Skeletal muscle tissue (tissue), 4 donors: ENCODE data around the gene TRMU. TPM values are rescaled to one million over a fixed set of nuclear protein-coding genes. Genes with fewer than 3 reads are reported as not detected.
"Not testable (repeated sequence)": the region's sequence is repeated elsewhere in the genome, so short reads cannot be mapped to it uniquely, and the experiment has no call there.

Experiments used
- H3K27ac ChIP-seq: one replicate; pipeline ENCODE4 v1.7.0; 2013; ENCODE audit warnings: mild to moderate bottlenecking, low read depth, low read length, inconsistent platforms
- H3K27me3 ChIP-seq, 3 donors: one replicate each; pipeline ENCODE4 v1.7.0; 2013; ENCODE audit warnings: low read length in 3 of 3; ENCODE audit not compliant: control insufficient read depth in 3 of 3, insufficient read depth in 3 of 3
- H3K36me3 ChIP-seq, 3 donors: one replicate each; pipeline ENCODE4 v1.7.0; 2013; ENCODE audit warnings: low read length in 3 of 3; ENCODE audit not compliant: control insufficient read depth in 3 of 3, insufficient read depth in 3 of 3
- H3K4me1 ChIP-seq, 3 donors: one replicate each; pipeline ENCODE4 v1.7.0; 2013; ENCODE audit warnings: low read length in 3 of 3, mild to moderate bottlenecking in 3 of 3; ENCODE audit not compliant: control insufficient read depth in 3 of 3, insufficient read depth in 3 of 3
- H3K4me3 ChIP-seq, 3 donors: one replicate each; pipeline ENCODE4 v1.7.0; 2013; ENCODE audit warnings: low read length in 3 of 3
- H3K9ac ChIP-seq, 3 donors: one replicate each; pipeline ENCODE4 v1.7.0; 2013; ENCODE audit warnings: low read length in 3 of 3, mild to moderate bottlenecking in 3 of 3, moderate library complexity in 2 of 3, low read depth in 1 of 3
- H3K9me3 ChIP-seq, 3 donors: one replicate each; pipeline ENCODE4 v1.7.0; 2013; ENCODE audit warnings: low read length in 3 of 3; ENCODE audit not compliant: control insufficient read depth in 3 of 3
- total RNA-seq: library from RNA; depleted of rRNA; stranded (reverse); fragments of >200 nt; gene quantifications from one replicate; pipeline ENCODE4 v1.2.3, GENCODE V29; 2014
- donor health status: Osteomylitis.

Gene TRMU
- total RNA-seq, 1 donor from 2014 or later: 16.7 TPM

- no peak overlapping the region for H3K27ac ChIP-seq
- H3K9me3 ChIP-seq: no peaks in the 10 kb centered on the region
- no peak overlapping the region for H3K9ac ChIP-seq
- no peak overlapping the region for H3K4me3 ChIP-seq
- no peaks in the 10 kb centered on the region for H3K27me3 ChIP-seq
- no peaks in the 10 kb centered on the region for H3K4me1 ChIP-seq
- no peaks in the 10 kb centered on the region for H3K36me3 ChIP-seq
These were observed 32.1 kb upstream of the TRMU start for GRCh38 chr22:46303347-46303965.

DNA sequence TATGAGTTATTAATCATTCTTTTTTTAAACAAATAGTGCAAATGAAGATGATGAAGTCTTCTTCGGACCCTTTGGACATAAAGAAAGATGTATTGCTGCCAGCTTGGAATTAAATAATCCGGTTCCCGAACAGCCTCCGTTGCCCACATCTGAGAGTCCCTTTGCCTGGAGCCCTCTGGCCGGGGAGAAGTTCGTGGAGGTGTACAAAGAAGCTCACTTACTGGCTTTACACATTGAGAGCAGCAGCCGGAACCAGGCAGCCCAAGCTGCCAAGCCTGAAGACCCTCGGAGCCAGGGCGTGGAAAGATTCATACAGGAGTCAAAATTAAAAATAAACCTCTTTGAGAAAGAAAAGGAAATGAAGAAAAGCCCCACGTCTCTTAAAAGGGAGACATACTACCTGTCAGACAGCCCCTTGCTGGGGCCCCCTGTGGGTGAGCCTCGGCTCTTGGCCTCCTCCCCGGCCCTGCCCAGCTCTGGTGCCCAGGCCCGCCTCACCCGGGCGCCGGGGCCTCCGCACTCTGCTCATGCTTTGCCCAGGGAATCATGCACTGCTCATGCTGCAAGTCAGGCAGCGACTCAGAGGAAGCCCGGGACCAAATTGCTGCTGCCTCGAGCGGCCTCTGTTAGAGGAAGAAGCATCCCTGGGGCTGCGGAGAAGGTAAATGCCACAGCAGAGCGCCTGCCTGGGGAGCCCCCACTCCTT, 27.1 kb upstream of the TRMU start:
- Histone ChIP-seq H3K36me3 (no peaks in the 10 kb centered on the region), H3K9ac (no peak overlapping the region), H3K4me3 (no peak overlapping the region), H3K4me1 (peaks cover 0 to 4% (median 0%) of the 10 kb centered on the region in 3 donors), H3K27ac (no peak overlapping the region), H3K9me3 (no peaks in the 10 kb centered on the region), H3K27me3 (no peaks in the 10 kb centered on the region)

DNA sequence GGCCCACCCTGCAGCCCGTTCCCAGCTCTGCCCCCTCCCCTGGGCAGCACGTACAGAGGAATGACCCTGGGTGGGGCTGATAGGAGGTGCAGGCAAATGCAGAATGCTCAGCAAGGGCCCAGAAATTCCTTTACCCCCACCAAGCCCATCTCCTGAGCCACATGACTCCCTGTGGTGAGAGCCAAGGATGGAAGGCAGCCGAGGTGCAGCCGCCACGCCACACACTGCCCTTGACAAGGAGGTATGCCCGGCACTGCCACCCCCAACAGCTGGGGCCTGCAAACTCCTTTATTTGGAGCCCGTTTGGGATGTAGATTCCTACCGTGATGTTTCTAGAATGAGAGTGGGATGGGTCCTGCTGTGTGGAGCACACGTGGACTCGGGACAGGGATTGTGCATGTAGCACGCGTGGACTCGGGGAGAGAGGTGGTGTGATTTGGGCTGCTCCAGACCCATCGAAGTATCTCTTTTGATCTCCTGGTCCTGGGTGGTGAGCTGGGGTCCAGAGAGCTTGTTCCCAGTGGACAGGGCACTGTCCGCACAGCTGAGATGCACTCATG, 25.9 kb upstream of the TRMU start:
- Histone ChIP-seq H3K27ac (no peak overlapping the region), H3K4me3 (no peak overlapping the region)

GRCh38 chr22:46312056-46312455, 23.5 kb upstream of the TRMU start:
- no peak overlapping the region for H3K27ac ChIP-seq
- H3K9ac ChIP-seq: no peak overlapping the region
- no peaks in the 10 kb centered on the region for H3K9me3 ChIP-seq
- H3K36me3 ChIP-seq: no peaks in the 10 kb centered on the region
- H3K27me3 ChIP-seq: no peaks in the 10 kb centered on the region
- H3K4me1 ChIP-seq: peaks cover 4 to 12% (median 10%) of the 10 kb centered on the region in 3 donors
- no peak overlapping the region for H3K4me3 ChIP-seq

More for the DNA sequence above, 25.9 kb upstream of the TRMU start:
- H3K4me1 ChIP-seq: peaks cover 4 to 12% (median 10%) of the 10 kb centered on the region in 3 donors
- H3K9me3 ChIP-seq: no peaks in the 10 kb centered on the region
- no peaks in the 10 kb centered on the region for H3K36me3 ChIP-seq
- no peak overlapping the region for H3K9ac ChIP-seq
- H3K27me3 ChIP-seq: no peaks in the 10 kb centered on the region

DNA sequence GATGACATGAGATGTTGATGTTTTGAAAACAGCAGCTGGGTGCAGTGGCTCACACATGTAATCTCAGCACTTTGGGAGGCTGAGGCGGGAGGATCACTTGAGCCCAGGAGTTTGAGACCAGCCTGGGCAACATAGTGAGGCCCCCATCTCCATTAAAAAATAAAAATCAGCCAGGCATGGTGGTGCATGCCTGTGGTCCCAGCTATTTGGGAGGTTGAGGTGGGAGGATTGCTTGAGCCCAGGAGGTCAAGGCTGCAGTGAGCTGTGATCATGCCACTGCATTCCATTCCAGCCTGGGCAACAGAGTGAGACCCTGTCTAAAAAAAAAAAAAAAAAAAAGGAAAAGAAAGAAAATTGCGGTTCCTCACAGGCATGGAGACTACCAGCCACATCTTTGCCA, 22.7 kb upstream of the TRMU start:
- not testable (repeated sequence) for H3K27ac ChIP-seq, H3K27me3 ChIP-seq, H3K36me3 ChIP-seq, H3K9me3 ChIP-seq, H3K4me3 ChIP-seq, H3K9ac ChIP-seq
- H3K4me1 ChIP-seq: peaks cover 4 to 12% (median 10%) of the 10 kb centered on the region in 3 donors

GRCh38 chr22:46315976-46316375, 19.5 kb upstream of the TRMU start:
- Histone ChIP-seq H3K27me3 (no peaks in the 10 kb centered on the region), H3K9me3 (no peaks in the 10 kb centered on the region), H3K4me3 (no peak overlapping the region), H3K36me3 (no peaks in the 10 kb centered on the region), H3K27ac (no peak overlapping the region), H3K9ac (no peak overlapping the region), H3K4me1 (peaks cover 4 to 10% (median 7%) of the 10 kb centered on the region in 3 donors)

- Histone ChIP-seq H3K9ac (no peak overlapping the region), H3K27ac (no peak overlapping the region), H3K27me3 (no peaks in the 10 kb centered on the region), H3K4me1 (peaks cover 4 to 10% (median 7%) of the 10 kb centered on the region in 3 donors), H3K9me3 (no peaks in the 10 kb centered on the region), H3K4me3 (no peak overlapping the region), H3K36me3 (no peaks in the 10 kb centered on the region)
These were observed 17.9 kb upstream of the TRMU start for GRCh38 chr22:46317646-46318045.

DNA sequence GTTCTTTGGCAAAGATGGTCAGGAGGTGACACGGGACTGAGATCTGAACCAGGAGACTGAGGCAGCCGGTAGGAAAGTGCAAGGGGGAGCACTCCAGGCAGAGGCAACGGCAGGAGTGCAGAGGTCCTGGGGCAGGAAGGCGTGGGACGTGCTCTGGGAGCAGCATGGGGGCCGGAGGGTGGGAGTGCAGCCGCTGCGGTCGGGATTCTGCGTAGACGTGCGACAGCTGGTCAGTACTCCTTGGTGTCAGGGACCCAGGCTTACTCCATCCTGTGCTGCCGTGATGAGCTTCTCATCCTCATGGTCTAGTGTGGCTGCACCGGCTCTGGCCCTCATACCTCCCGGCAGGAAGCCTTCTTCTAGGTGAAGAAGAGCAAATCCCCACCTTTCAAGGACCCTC, 16.9 kb upstream of the TRMU start:
- Histone ChIP-seq H3K4me3 (no peak overlapping the region), H3K9me3 (no peaks in the 10 kb centered on the region), H3K27me3 (no peaks in the 10 kb centered on the region), H3K9ac (no peak overlapping the region), H3K36me3 (no peaks in the 10 kb centered on the region), H3K27ac (no peak overlapping the region), H3K4me1 (peaks cover 4 to 10% (median 7%) of the 10 kb centered on the region in 3 donors)

DNA sequence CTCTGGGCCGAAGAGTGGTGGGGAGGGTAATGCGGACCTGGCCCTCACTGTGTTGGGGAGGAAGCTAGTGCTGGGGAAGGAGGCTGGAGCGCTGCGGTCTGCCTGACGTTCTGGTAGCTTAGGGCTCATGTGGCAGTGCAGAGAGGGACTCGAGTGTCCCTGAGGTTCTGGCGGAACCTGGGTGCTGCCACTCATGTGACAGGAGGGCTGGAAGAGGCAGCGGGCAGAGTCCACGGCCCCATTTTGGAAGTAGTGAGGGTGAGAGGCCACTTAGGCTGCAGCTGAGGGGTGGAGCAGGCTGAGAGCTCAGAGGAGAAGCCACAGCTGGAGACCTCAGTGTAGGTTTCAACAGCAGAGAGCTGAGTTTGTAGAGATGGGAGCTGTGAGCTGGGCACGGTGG, 16.2 kb upstream of the TRMU start:
- Histone ChIP-seq H3K27me3 (no peaks in the 10 kb centered on the region), H3K9ac (no peak overlapping the region), H3K4me3 (no peak overlapping the region), H3K9me3 (no peaks in the 10 kb centered on the region), H3K4me1 (peaks cover 0 to 3% (median under 1%) of the 10 kb centered on the region in 3 donors), H3K36me3 (no peaks in the 10 kb centered on the region), H3K27ac (no peak overlapping the region)

- no peak overlapping the region for H3K9ac ChIP-seq
- no peaks in the 10 kb centered on the region for H3K4me1 ChIP-seq
- no peaks in the 10 kb centered on the region for H3K9me3 ChIP-seq
- no peak overlapping the region for H3K4me3 ChIP-seq
- no peaks in the 10 kb centered on the region for H3K36me3 ChIP-seq
- no peaks in the 10 kb centered on the region for H3K27me3 ChIP-seq
- H3K27ac ChIP-seq: no peak overlapping the region
These were observed 15.3 kb upstream of the TRMU start for GRCh38 chr22:46320166-46320710.
